Measurements from ENCODE around the gene NAV2.
"Not testable (repeated sequence)": the region's sequence is repeated elsewhere in the genome, so short reads cannot be mapped to it uniquely, and the experiment has no call there.

The NAV2 gene

GRCh38 chr11:19915808-19916207, 203.2 kb downstream of the NAV2 start:
- Mint-ChIP-seq H3K4me1 (no peaks in the 10 kb centered on the region), H3K4me3 (no peak overlapping the region), H3K36me3 (no peaks in the 10 kb centered on the region), H3K9me3 (no peaks in the 10 kb centered on the region), H3K27ac (no peak overlapping the region), H3K27me3 (peaks cover 15% of the 10 kb centered on the region)
- no peak for DNase-seq (ENCODE audit: low spot score in 2 of 2)
- ATAC-seq (ENCODE audit: low read depth), result no peak

- Mint-ChIP-seq H3K36me3 (no peaks in the 10 kb centered on the region), H3K9me3 (no peaks in the 10 kb centered on the region), H3K27me3 (peaks cover 11% of the 10 kb centered on the region), H3K27ac (no peak overlapping the region), H3K4me3 (no peak overlapping the region), H3K4me1 (no peaks in the 10 kb centered on the region)
- DNase-seq (ENCODE audit: low spot score in 2 of 2), result no peak
- no peak for ATAC-seq (ENCODE audit: low read depth)
Measured at GRCh38 chr11:19917069-19917468, 204.4 kb downstream of the NAV2 start.

GRCh38 chr11:19918302-19919049, 205.8 kb downstream of the NAV2 start:
- H3K4me3 Mint-ChIP-seq, result no peak overlapping the region
- no peaks in the 10 kb centered on the region for H3K9me3 Mint-ChIP-seq
- no peaks in the 10 kb centered on the region for H3K4me1 Mint-ChIP-seq
- H3K36me3 Mint-ChIP-seq, result no peaks in the 10 kb centered on the region
- no peak overlapping the region for H3K27ac Mint-ChIP-seq
- DNase-seq (ENCODE audit: low spot score in 2 of 2) (no peak), ATAC-seq (ENCODE audit: low read depth) (no peak)
- H3K27me3 Mint-ChIP-seq, result peaks cover 11% of the 10 kb centered on the region

GRCh38 chr11:19919050-19919561, 206.5 kb downstream of the NAV2 start:
- no peak for ATAC-seq (ENCODE audit: low read depth)
- no peak for DNase-seq (ENCODE audit: low spot score in 2 of 2)
- Mint-ChIP-seq H3K27ac (no peak overlapping the region), H3K36me3 (no peaks in the 10 kb centered on the region), H3K4me3 (no peak overlapping the region), H3K9me3 (no peaks in the 10 kb centered on the region), H3K4me1 (no peaks in the 10 kb centered on the region), H3K27me3 (peaks cover 11% of the 10 kb centered on the region)

- no peaks in the 10 kb centered on the region for H3K4me1 Mint-ChIP-seq
- H3K27me3 Mint-ChIP-seq, result peaks cover 11% of the 10 kb centered on the region
- H3K4me3 Mint-ChIP-seq, result no peak overlapping the region
- ATAC-seq (ENCODE audit: low read depth), result no peak
- no peak for DNase-seq (ENCODE audit: low spot score in 2 of 2)
- H3K36me3 Mint-ChIP-seq, result no peaks in the 10 kb centered on the region
- H3K9me3 Mint-ChIP-seq, result no peaks in the 10 kb centered on the region
- H3K27ac Mint-ChIP-seq, result no peak overlapping the region
Measured at GRCh38 chr11:19920982-19921381, 208.3 kb downstream of the NAV2 start.

- H3K9me3 Mint-ChIP-seq, result no peaks in the 10 kb centered on the region
- no peaks in the 10 kb centered on the region for H3K36me3 Mint-ChIP-seq
- no peaks in the 10 kb centered on the region for H3K4me1 Mint-ChIP-seq
- peaks cover 13% of the 10 kb centered on the region for H3K27me3 Mint-ChIP-seq
- ATAC-seq (ENCODE audit: low read depth), result no peak
- no peak for DNase-seq (ENCODE audit: low spot score in 2 of 2)
- no peak overlapping the region for H3K4me3 Mint-ChIP-seq
- H3K27ac Mint-ChIP-seq, result no peak overlapping the region
Measured at GRCh38 chr11:19921976-19922688, 209.5 kb downstream of the NAV2 start.

GRCh38 chr11:19922689-19923035, 210.0 kb downstream of the NAV2 start:
- peaks cover 13% of the 10 kb centered on the region for H3K27me3 Mint-ChIP-seq
- no peak overlapping the region for H3K27ac Mint-ChIP-seq
- H3K4me3 Mint-ChIP-seq, result no peak overlapping the region
- no peaks in the 10 kb centered on the region for H3K36me3 Mint-ChIP-seq
- no peaks in the 10 kb centered on the region for H3K4me1 Mint-ChIP-seq
- no peak for DNase-seq (ENCODE audit: low spot score in 2 of 2)
- ATAC-seq (ENCODE audit: low read depth), result no peak
- H3K9me3 Mint-ChIP-seq, result no peaks in the 10 kb centered on the region

- H3K36me3 Mint-ChIP-seq, result no peaks in the 10 kb centered on the region
- H3K27me3 Mint-ChIP-seq, result peaks cover 11% of the 10 kb centered on the region
- DNase-seq (ENCODE audit: low spot score in 2 of 2) (no peak), ATAC-seq (ENCODE audit: low read depth) (no peak)
- H3K27ac Mint-ChIP-seq, result no peak overlapping the region
- H3K4me3 Mint-ChIP-seq, result no peak overlapping the region
- H3K4me1 Mint-ChIP-seq, result no peaks in the 10 kb centered on the region
- no peaks in the 10 kb centered on the region for H3K9me3 Mint-ChIP-seq
Measured at GRCh38 chr11:19923626-19924025, 211.0 kb downstream of the NAV2 start.

GRCh38 chr11:19924311-19924710, 211.7 kb downstream of the NAV2 start:
- H3K9me3 Mint-ChIP-seq, result no peaks in the 10 kb centered on the region
- no peak overlapping the region for H3K4me3 Mint-ChIP-seq
- H3K4me1 Mint-ChIP-seq, result no peaks in the 10 kb centered on the region
- no peak overlapping the region for H3K27ac Mint-ChIP-seq
- peaks cover 7% of the 10 kb centered on the region for H3K27me3 Mint-ChIP-seq
- H3K36me3 Mint-ChIP-seq, result no peaks in the 10 kb centered on the region
- ATAC-seq (ENCODE audit: low read depth) (no peak), DNase-seq (ENCODE audit: low spot score in 2 of 2) (no peak)

- Mint-ChIP-seq H3K9me3 (no peaks in the 10 kb centered on the region), H3K27me3 (peaks cover 4% of the 10 kb centered on the region), H3K27ac (no peak overlapping the region), H3K4me3 (no peak overlapping the region), H3K36me3 (no peaks in the 10 kb centered on the region), H3K4me1 (no peaks in the 10 kb centered on the region)
- no peak for ATAC-seq (ENCODE audit: low read depth)
- no peak for DNase-seq (ENCODE audit: low spot score in 2 of 2)
Measured at GRCh38 chr11:19924716-19925115, 212.1 kb downstream of the NAV2 start.

GRCh38 chr11:19927403-19927802, 214.8 kb downstream of the NAV2 start:
- not testable (repeated sequence) for ATAC-seq (ENCODE audit: low read depth); H3K9me3 Mint-ChIP-seq; H3K4me3 Mint-ChIP-seq; DNase-seq (ENCODE audit: low spot score in 2 of 2); H3K4me1 Mint-ChIP-seq; H3K27ac Mint-ChIP-seq; H3K27me3 Mint-ChIP-seq; H3K36me3 Mint-ChIP-seq

- Mint-ChIP-seq H3K4me3 (no peak overlapping the region), H3K9me3 (no peaks in the 10 kb centered on the region), H3K27ac (no peak overlapping the region), H3K36me3 (no peaks in the 10 kb centered on the region), H3K27me3 (peaks cover 10% of the 10 kb centered on the region), H3K4me1 (no peaks in the 10 kb centered on the region)
- DNase-seq (ENCODE audit: low spot score in 2 of 2), result no peak
- no peak for ATAC-seq (ENCODE audit: low read depth)
Measured at GRCh38 chr11:19929147-19929546, 216.5 kb downstream of the NAV2 start.

- ATAC-seq (ENCODE audit: low read depth), result no peak
- H3K36me3 Mint-ChIP-seq, result no peaks in the 10 kb centered on the region
- no peak for DNase-seq (ENCODE audit: low spot score in 2 of 2)
- H3K27me3 Mint-ChIP-seq, result peaks cover 12% of the 10 kb centered on the region
- H3K9me3 Mint-ChIP-seq, result no peaks in the 10 kb centered on the region
- H3K27ac Mint-ChIP-seq, result no peak overlapping the region
- H3K4me1 Mint-ChIP-seq, result no peaks in the 10 kb centered on the region
- H3K4me3 Mint-ChIP-seq, result no peak overlapping the region
Measured at GRCh38 chr11:19929655-19930054, 217.0 kb downstream of the NAV2 start.

GRCh38 chr11:19931141-19931770, 218.6 kb downstream of the NAV2 start:
- H3K4me1 Mint-ChIP-seq, result no peaks in the 10 kb centered on the region
- no peak overlapping the region for H3K4me3 Mint-ChIP-seq
- ATAC-seq (ENCODE audit: low read depth), result no peak
- DNase-seq (ENCODE audit: low spot score in 2 of 2), result no peak
- no peaks in the 10 kb centered on the region for H3K9me3 Mint-ChIP-seq
- H3K27ac Mint-ChIP-seq, result no peak overlapping the region
- H3K36me3 Mint-ChIP-seq, result no peaks in the 10 kb centered on the region
- peaks cover 11% of the 10 kb centered on the region for H3K27me3 Mint-ChIP-seq

All from memory B cell (primary cell).